IPS-15b (cell line): ENCODE measurements around the gene NR3C1.

Experiments used
- H3K27me3 ChIP-seq: one replicate; pipeline ENCODE4 v1.6.1; 2013; ENCODE audit warnings: low read length; ENCODE audit not compliant: control insufficient read depth, insufficient read depth
- H3K36me3 ChIP-seq: one replicate; pipeline ENCODE4 v1.6.1; 2013; ENCODE audit warnings: low read length; ENCODE audit not compliant: control insufficient read depth, insufficient read depth
- H3K4me1 ChIP-seq: one replicate; pipeline ENCODE4 v1.6.1; 2013; ENCODE audit warnings: mild to moderate bottlenecking, low read length; ENCODE audit not compliant: control insufficient read depth, insufficient read depth
- H3K4me3 ChIP-seq: one replicate; pipeline ENCODE4 v1.5.1; 2013; ENCODE audit warnings: low read depth, low read length
- H3K9ac ChIP-seq: one replicate; pipeline ENCODE4 v1.6.1; 2013; ENCODE audit warnings: low read depth, mild to moderate bottlenecking, low read length
- H3K9me3 ChIP-seq: one replicate; pipeline ENCODE4 v1.6.1; 2013; ENCODE audit warnings: mild to moderate bottlenecking, low read length; ENCODE audit not compliant: control insufficient read depth, insufficient read depth

Gene NR3C1

DNA sequence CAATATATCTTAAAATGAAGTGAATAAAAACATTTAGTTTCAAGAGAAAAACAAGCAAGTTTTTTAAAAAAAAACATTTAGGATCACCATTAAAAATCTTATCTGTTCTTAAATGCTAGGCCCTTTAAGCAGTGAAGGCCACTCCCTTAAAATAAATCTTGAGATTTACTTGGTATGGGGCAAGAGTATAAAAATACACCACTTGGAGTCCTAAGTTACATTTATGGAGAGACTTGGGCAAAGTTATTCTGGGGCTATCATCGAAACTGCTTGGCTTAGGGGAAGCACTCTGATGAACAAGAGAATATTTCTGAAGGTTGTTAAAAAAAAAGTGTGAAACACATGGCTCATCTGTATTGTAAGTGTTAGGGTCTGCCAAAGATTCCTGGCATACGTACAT lies 97.4 kb downstream of the NR3C1 start:
- Histone ChIP-seq H3K4me1 (no peaks in the 10 kb centered on the region), H3K9me3 (no peaks in the 10 kb centered on the region), H3K9ac (no peak overlapping the region), H3K27me3 (no peaks in the 10 kb centered on the region), H3K4me3 (no peak overlapping the region), H3K36me3 (no peaks in the 10 kb centered on the region)

DNA sequence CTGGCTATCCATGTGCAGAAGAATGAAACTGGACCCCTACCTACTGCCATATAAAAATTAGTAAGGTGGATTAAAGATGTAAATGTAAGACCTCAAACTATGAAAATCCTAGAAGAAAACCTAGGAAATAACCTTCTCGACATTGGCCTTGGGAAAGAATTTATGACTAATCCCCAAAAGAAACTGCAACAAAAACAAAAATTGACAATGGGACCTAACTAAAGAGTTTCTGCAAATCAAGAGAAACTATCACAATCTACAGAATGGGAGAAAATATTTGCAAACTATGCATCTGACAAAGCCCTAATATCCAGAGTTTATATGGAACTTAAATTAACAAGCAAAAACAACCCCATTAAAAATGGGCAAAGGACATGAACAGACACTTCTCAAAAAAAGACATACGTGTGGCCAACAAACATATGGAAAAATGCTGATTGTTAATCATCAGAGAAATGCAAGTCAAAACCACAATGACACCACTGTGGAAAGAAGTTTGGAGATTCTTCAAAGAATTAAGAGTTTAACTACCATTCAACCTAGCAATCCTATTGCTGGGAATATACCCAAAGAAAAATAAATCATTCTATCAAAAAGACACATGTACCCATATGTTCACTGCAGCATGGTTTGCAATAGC lies 98.5 kb downstream of the NR3C1 start:
- Histone ChIP-seq H3K4me1 (no peaks in the 10 kb centered on the region), H3K4me3 (no peak overlapping the region), H3K9ac (no peak overlapping the region), H3K9me3 (no peaks in the 10 kb centered on the region), H3K27me3 (no peaks in the 10 kb centered on the region), H3K36me3 (no peaks in the 10 kb centered on the region)

DNA sequence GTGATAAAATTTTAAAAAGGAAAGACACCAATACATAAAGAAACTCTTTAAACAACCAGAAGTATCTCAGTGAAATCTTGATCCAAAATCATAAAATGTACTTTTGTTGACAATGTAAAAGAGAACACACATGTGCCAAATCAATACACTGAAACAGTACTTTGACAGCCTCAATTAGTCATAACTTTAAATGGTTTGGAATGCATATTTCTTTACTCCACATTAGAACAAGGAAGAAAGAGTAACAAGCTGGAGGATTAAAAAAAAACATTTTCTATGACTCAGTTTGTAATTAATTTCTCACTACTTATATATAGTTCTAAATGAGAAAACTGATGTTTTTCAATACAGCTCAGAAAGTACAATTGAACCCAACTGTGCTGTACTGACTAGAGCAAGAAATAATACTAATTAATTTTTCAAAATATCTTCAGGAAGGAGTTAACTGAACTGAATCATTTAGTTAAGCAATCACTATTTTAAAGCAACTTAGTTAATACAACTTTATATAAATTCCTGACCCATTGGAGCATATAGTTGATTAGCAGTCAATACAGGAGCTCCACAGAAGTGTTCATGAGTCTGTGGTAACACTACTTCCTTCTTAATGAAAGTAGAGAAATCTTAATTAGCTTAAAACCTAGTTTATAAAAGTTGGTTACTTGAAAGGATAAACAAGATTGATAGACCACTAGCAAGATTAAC lies 101.0 kb downstream of the NR3C1 start:
- H3K27me3 ChIP-seq = no peaks in the 10 kb centered on the region
- no peaks in the 10 kb centered on the region for H3K9me3 ChIP-seq
- H3K4me1 ChIP-seq = no peaks in the 10 kb centered on the region
- H3K9ac ChIP-seq = no peak overlapping the region
- H3K4me3 ChIP-seq = no peak overlapping the region
- no peaks in the 10 kb centered on the region for H3K36me3 ChIP-seq

DNA sequence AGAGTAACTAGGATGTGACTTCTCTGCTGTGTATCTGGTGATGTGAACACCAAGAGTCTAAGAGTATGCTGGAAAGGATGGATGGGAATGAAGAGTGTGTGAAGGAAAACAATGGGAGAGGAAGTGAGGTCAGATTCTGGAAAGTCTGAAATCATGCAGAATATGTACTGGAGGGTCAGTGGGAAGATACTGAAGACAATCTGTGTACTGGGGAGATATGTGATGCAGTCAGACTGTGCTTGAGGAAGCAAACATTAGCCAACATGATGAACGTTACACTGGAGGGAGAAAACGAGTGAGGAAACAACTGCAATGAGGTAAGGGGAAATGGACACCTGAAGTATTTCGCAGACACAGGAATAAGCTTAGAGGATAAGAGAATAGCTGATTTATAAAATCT lies 105.7 kb downstream of the NR3C1 start:
- Histone ChIP-seq H3K9me3 (no peaks in the 10 kb centered on the region), H3K4me3 (no peak overlapping the region), H3K36me3 (no peaks in the 10 kb centered on the region), H3K9ac (no peak overlapping the region), H3K27me3 (no peaks in the 10 kb centered on the region), H3K4me1 (no peaks in the 10 kb centered on the region)

DNA sequence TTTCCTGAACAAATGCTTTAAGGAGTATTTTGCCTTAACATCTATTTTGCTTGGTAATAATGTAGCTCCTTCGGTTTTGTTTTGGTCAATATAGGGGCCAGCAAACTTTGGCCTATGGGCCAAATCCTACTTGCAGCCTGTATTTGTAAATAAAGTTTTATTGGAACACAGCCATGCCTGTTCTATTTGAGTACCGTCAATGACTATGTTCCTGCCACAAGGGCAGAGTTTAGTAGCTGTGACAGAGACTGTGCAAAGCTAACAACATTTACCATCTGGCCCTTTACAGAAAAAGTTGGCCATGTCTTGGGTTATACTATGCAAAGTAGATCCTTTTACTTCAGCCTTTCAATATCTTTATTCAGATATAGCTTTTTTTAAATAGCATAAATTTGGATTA lies 113.4 kb downstream of the NR3C1 start:
- H3K27me3 ChIP-seq = no peaks in the 10 kb centered on the region
- no peak overlapping the region for H3K9ac ChIP-seq
- no peaks in the 10 kb centered on the region for H3K36me3 ChIP-seq
- H3K4me3 ChIP-seq = no peak overlapping the region
- H3K9me3 ChIP-seq = no peaks in the 10 kb centered on the region
- H3K4me1 ChIP-seq = no peaks in the 10 kb centered on the region

DNA sequence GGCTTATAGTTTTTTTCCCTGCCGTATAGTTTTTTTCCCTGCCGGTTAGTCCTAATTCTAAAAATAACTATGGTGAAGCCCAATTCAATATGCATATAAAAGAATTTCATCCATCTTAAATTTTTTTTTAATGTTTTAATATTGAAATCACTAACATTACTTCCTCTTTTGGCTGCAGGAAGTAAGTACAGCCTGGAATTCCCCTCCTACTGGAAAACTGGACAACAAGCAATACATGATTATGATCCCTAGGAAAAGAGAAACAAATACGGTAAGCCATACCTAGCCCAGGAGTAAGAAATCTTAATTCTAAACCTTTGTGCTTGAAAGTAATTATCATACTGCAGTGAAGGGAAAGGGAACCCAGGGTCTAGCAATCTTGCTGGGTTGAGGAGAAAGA lies 119.0 kb downstream of the NR3C1 start:
- no peak overlapping the region for H3K9ac ChIP-seq
- H3K27me3 ChIP-seq = no peaks in the 10 kb centered on the region
- no peaks in the 10 kb centered on the region for H3K9me3 ChIP-seq
- H3K4me3 ChIP-seq = no peak overlapping the region
- H3K4me1 ChIP-seq = no peaks in the 10 kb centered on the region
- H3K36me3 ChIP-seq = no peaks in the 10 kb centered on the region

DNA sequence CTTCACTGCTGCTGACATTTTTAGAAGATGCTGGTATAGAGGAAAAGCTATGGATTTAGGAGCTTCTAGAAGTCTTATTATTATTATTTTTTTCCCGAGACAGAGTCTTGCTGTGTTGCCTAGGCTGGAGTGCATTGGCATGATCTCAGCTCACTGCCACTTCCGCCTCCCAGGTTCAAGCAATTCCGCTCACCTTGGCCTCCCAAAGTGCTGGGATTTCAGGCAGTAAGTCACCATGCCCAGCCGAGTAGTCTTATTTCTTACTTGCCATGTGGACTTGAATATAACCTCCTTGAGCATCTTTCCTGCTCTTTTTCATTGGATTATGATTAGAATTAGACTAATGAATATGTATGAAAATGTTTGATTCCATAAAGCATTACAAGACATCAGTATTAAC lies 119.5 kb downstream of the NR3C1 start:
- Histone ChIP-seq H3K9ac (no peak overlapping the region), H3K36me3 (no peaks in the 10 kb centered on the region)

DNA sequence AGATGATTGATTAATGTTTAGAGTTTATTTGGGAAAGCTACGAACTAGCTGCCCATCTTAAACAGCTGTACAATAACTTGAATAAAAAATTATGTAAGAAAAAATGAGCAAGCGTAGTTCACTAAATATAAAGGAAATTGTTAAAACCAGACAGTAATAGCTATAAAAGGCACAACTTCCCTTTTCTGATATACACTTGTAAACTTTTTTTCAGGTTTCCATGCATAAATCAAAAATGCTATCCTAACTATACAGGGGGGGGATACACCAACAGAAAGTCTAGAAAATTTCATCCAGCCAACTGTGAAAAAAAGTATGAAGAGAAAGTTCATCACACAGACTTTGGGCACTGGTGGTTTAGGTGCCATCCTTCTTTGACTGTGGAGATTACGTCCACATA lies 122.3 kb downstream of the NR3C1 start:
- no peak overlapping the region for H3K4me3 ChIP-seq
- H3K9me3 ChIP-seq = no peaks in the 10 kb centered on the region
- no peaks in the 10 kb centered on the region for H3K4me1 ChIP-seq
- H3K27me3 ChIP-seq = no peaks in the 10 kb centered on the region
- no peak overlapping the region for H3K9ac ChIP-seq
- no peaks in the 10 kb centered on the region for H3K36me3 ChIP-seq

More for the DNA sequence above, 119.5 kb downstream of the NR3C1 start:
- Histone ChIP-seq H3K9me3 (no peaks in the 10 kb centered on the region), H3K27me3 (no peaks in the 10 kb centered on the region), H3K4me3 (no peak overlapping the region), H3K4me1 (no peaks in the 10 kb centered on the region)

DNA sequence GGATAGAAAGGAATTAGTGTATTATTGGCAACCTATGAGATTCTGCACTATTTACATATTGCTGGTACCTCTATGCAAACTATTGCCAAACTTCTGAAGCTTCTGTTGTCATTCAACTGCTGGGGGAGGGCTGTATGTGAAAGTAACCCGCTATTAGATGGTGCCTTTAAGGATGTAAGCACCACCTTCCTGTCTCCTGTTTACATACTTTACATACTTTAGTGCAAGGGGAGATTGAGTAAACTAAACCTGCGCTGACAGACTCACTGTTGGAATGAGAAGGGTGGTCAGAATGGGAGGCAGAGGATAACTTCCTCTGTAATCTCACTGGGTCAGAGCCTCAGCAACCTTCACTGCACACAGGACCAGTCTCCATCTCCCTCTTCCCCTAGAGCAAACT lies 123.8 kb downstream of the NR3C1 start:
- Histone ChIP-seq H3K4me1 (no peaks in the 10 kb centered on the region), H3K9ac (no peak overlapping the region), H3K36me3 (no peaks in the 10 kb centered on the region), H3K27me3 (no peaks in the 10 kb centered on the region), H3K4me3 (no peak overlapping the region), H3K9me3 (no peaks in the 10 kb centered on the region)

DNA sequence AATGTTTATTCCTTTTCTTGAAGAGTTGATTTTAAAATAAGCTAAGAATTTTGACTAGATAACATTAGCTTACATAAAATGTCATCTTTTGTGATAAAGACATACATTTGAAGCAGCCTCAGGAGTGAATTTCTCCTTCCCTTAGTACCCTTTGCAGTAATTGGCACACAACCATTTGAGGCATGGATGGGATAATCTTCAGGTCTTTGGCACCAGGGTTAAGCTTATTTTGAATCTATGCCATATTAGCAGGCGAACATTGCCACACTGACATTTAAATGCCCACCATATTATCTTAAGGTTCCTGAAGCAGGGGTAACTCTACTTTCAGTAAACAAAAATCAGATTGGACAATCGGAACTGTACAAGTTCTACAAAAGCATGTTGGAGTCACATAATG lies 126.0 kb downstream of the NR3C1 start:
- Histone ChIP-seq H3K4me3 (no peak overlapping the region), H3K4me1 (no peaks in the 10 kb centered on the region), H3K27me3 (no peaks in the 10 kb centered on the region), H3K9ac (no peak overlapping the region), H3K36me3 (no peaks in the 10 kb centered on the region), H3K9me3 (no peaks in the 10 kb centered on the region)

DNA sequence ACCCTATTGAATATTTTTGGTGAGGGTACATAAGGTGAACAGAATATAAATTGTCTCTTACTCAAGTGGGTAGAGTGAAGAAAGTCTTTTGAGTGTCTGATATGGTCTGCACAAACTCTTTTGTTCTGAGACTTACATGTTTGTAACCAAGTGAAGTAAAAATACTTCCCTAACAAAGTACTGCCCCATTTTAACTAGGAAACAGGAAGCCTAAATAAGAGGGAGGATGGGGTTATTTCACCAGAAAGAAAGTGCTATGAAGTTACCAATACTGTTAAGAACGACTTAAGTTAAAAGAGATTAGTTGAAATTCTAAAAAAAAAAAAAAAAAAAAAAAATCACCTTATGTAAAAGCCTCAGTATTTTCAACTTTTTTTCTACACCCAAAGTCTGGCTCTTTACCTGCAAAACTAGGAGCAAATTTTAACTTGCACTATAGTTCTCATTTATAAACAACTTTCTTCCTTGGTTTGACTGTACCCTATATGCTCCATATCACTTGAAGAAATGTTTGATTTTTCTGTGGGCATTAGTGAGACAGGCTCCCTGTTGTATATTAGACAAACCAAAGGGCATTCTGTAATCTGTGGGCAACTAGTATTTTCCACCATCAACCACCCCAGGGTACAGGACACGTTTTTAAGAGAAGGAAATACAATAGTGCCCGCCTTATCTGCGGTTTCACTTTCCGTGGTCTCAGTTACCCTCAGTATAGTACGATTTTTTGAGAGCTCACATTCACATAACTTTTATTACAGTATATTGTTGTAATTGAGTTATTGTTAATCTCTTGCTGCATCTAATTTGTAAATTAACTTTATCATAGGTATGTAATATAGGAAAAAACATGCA lies 127.7 kb downstream of the NR3C1 start:
- Histone ChIP-seq H3K4me1 (no peaks in the 10 kb centered on the region), H3K27me3 (no peaks in the 10 kb centered on the region), H3K36me3 (no peaks in the 10 kb centered on the region), H3K4me3 (no peak overlapping the region), H3K9me3 (no peaks in the 10 kb centered on the region), H3K9ac (no peak overlapping the region)

DNA sequence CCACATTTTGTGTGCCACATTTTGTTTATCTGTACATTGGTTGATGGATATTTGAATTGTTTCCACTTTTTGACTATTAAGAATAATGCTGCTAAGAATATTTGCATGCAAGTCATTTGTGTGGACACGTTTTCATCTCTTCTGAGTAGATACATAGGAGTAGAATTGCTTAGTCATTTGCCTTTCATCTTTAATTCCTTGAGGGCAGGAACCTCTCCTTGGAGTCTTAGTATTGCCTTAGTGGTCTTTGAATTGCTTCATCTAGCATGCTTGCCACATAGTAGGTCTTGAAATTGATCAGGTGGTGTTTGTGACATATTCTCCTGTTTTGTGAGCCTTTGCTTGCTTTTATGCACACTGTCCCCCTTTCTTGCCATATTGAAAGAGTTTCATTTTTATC lies 128.5 kb downstream of the NR3C1 start:
- Histone ChIP-seq H3K9me3 (no peaks in the 10 kb centered on the region), H3K27me3 (no peaks in the 10 kb centered on the region), H3K9ac (no peak overlapping the region), H3K36me3 (no peaks in the 10 kb centered on the region), H3K4me1 (no peaks in the 10 kb centered on the region), H3K4me3 (no peak overlapping the region)
